Ishikawa (cell line): ENCODE measurements around the gene ACBD6.

ENCODE experiments used
- CEBPB ChIP-seq: IDR thresholded peaks from 2 replicates; pipeline ENCODE4 v1.6.1; 2012
- EGR1 ChIP-seq: IDR thresholded peaks from 2 replicates; pipeline ENCODE4 v1.6.1; 2012
- MAX ChIP-seq: IDR thresholded peaks from 2 replicates; pipeline ENCODE4 v1.6.1; 2012
- REST ChIP-seq: IDR thresholded peaks from 2 replicates; pipeline ENCODE4 v1.6.1; 2012; ENCODE audit warnings: low read depth, mild to moderate bottlenecking

DNA sequence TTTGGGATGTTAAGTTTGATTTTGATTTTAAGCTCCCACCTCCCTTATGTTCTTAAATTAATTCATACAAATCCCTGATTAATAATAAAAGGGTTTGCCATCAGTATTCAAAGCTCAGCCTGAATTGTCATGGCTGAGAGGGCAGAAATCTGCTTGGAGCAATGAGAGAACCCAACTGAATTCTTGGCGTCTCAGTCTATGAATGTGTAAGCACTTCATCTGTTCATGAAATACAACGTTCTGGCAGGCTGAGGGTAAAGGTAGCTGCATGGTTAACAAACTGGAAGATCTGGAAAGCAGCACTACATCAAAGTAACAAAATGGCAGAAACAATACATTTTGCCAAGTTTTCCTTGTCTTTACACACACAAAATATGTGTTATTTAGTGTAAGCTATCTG lies 95.3 kb downstream of the ACBD6 start:
- TF ChIP-seq EGR1 (no peak), CEBPB (no peak), MAX (no peak), REST (no peak)
